WTC11 (cell line): ENCODE data around the gene FLNA. TPM values are rescaled to one million over a fixed set of nuclear protein-coding genes. Genes with fewer than 3 reads are reported as not detected.

Experiments used
- ATAC-seq: fragments of 200-7000 bp; cut with Tn5 transposase; 2 replicates; pipeline ENCODE4 v1.10.0; 2021; ENCODE audit warnings: mild to moderate bottlenecking, moderate library complexity
- CTCF ChIA-PET: fragments of 300-600 bp; sonication (Branson Sonifier 250); formaldehyde crosslinking; loops from one replicate; lab custom pipeline; 2021; ENCODE audit warnings: antibody characterized with exemption; lab: Charles Lee
- POLR2A ChIA-PET: fragments of 350-600 bp; sonication (Branson Sonifier 250); formaldehyde crosslinking; loops from one replicate; lab custom pipeline; 2021; ENCODE audit warnings: antibody characterized with exemption; lab: Charles Lee
- DNase-seq: peaks from one replicate; pipeline ENCODE4 v3.0.0; 2021; ENCODE audit warnings: low spot score
- H3K27ac Mint-ChIP-seq: 2 replicates; pipeline ENCODE4 v1.8.0; 2021; ENCODE audit warnings: mixed read lengths
- H3K27me3 Mint-ChIP-seq: 2 replicates; pipeline ENCODE4 v1.8.0; 2021; ENCODE audit warnings: low read depth, mild to moderate bottlenecking, moderate library complexity, mixed read lengths
- H3K36me3 Mint-ChIP-seq: 2 replicates; pipeline ENCODE4 v1.8.0; 2021; ENCODE audit warnings: mixed read lengths
- H3K4me1 Mint-ChIP-seq: 2 replicates; pipeline ENCODE4 v1.8.0; 2022; ENCODE audit warnings: mixed read lengths
- H3K4me3 Mint-ChIP-seq: 2 replicates; pipeline ENCODE4 v1.8.0; 2021; ENCODE audit warnings: mild to moderate bottlenecking, moderate library complexity, mixed read lengths
- H3K9me3 Mint-ChIP-seq: 2 replicates; pipeline ENCODE4 v1.8.0; 2021; ENCODE audit warnings: mixed read lengths
- ATF3 ChIP-seq: sonication (generic); formaldehyde crosslinking; conservative IDR thresholded peaks from 2 replicates; pipeline ENCODE4 v1.8.1; 2022; ENCODE audit warnings: mild to moderate bottlenecking, missing genetic modification reagents
- CTCF ChIP-seq: fragments of 200-600 bp; IDR thresholded peaks from 2 replicates; pipeline ENCODE4 v1.8.0; 2022; ENCODE audit warnings: antibody characterized with exemption
- E2F5 ChIP-seq: sonication (generic); formaldehyde crosslinking; IDR thresholded peaks from 2 replicates; pipeline ENCODE4 v1.8.1; 2022; ENCODE audit warnings: mild to moderate bottlenecking, moderate library complexity, missing genetic modification reagents
- ESRRA ChIP-seq: sonication (generic); formaldehyde crosslinking; IDR thresholded peaks from 2 replicates; pipeline ENCODE4 v1.8.1; 2022; ENCODE audit warnings: mild to moderate bottlenecking, missing genetic modification reagents, borderline replicate concordance
- ETV6 ChIP-seq: sonication (generic); formaldehyde crosslinking; IDR thresholded peaks from 2 replicates; pipeline ENCODE4 v1.8.1; 2022; ENCODE audit warnings: mild to moderate bottlenecking, missing genetic modification reagents
- FOXJ3 ChIP-seq: sonication (generic); formaldehyde crosslinking; IDR thresholded peaks from 2 replicates; pipeline ENCODE4 v1.9.0; 2021; ENCODE audit warnings: missing genetic modification reagents, mild to moderate bottlenecking, borderline replicate concordance
- FOXK1 ChIP-seq: sonication (generic); formaldehyde crosslinking; IDR thresholded peaks from 2 replicates; pipeline ENCODE4 v1.8.0; 2022; ENCODE audit warnings: mild to moderate bottlenecking, moderate library complexity, missing genetic modification reagents
- FOXP1 ChIP-seq: sonication (generic); formaldehyde crosslinking; IDR thresholded peaks from 2 replicates; pipeline ENCODE4 v1.8.0; 2022; ENCODE audit warnings: missing genetic modification reagents, mild to moderate bottlenecking, moderate library complexity, borderline replicate concordance
- GABPB1 ChIP-seq: sonication (generic); formaldehyde crosslinking; IDR thresholded peaks from 2 replicates; pipeline ENCODE4 v1.8.1; 2023; ENCODE audit warnings: mild to moderate bottlenecking, missing genetic modification reagents
- GRHL2 ChIP-seq: fragments of 250-450 bp; sonication (Bioruptor Pico); IDR thresholded peaks from 2 replicates; pipeline ENCODE4 v1.8.0; 2022; ENCODE audit warnings: mild to moderate bottlenecking, moderate library complexity; ENCODE audit not compliant: insufficient replicate concordance, severe bottlenecking
- IRF2 ChIP-seq: sonication (generic); formaldehyde crosslinking; IDR thresholded peaks from 2 replicates; pipeline ENCODE4 v1.8.0; 2022; ENCODE audit warnings: low read depth, missing genetic modification reagents, borderline replicate concordance
- JUN ChIP-seq: sonication (generic); formaldehyde crosslinking; IDR thresholded peaks from 2 replicates; pipeline ENCODE4 v1.8.0; 2023; ENCODE audit warnings: mild to moderate bottlenecking, missing genetic modification reagents
- MXD4 ChIP-seq: fragments of 250-450 bp; sonication (Bioruptor Pico); IDR thresholded peaks from 2 replicates; pipeline ENCODE4 v1.8.0; 2021; ENCODE audit warnings: mild to moderate bottlenecking, moderate library complexity, borderline replicate concordance
- NR2C2 ChIP-seq: sonication (generic); formaldehyde crosslinking; IDR thresholded peaks from 2 replicates; pipeline ENCODE4 v1.8.0; 2022; ENCODE audit warnings: mild to moderate bottlenecking, missing genetic modification reagents
- PRRX2 ChIP-seq: fragments of 250-450 bp; sonication (Bioruptor Pico); IDR thresholded peaks from 2 replicates; pipeline ENCODE4 v1.8.0; 2021; ENCODE audit warnings: mild to moderate bottlenecking
- SMAD3 ChIP-seq: sonication (generic); formaldehyde crosslinking; IDR thresholded peaks from 2 replicates; pipeline ENCODE4 v1.8.0; 2022; ENCODE audit warnings: missing genetic modification reagents, mild to moderate bottlenecking, borderline replicate concordance
- TCF7 ChIP-seq: sonication (generic); formaldehyde crosslinking; IDR thresholded peaks from 2 replicates; pipeline ENCODE4 v1.8.0; 2022; ENCODE audit warnings: mild to moderate bottlenecking, low read depth, missing genetic modification reagents, moderate library complexity
- TEAD1 ChIP-seq: sonication (generic); formaldehyde crosslinking; IDR thresholded peaks from 2 replicates; pipeline ENCODE4 v1.8.0; 2022; ENCODE audit warnings: mild to moderate bottlenecking, missing genetic modification reagents
- TP53 ChIP-seq: sonication (generic); formaldehyde crosslinking; IDR thresholded peaks from 2 replicates; pipeline ENCODE4 v1.8.1; 2023; ENCODE audit warnings: mild to moderate bottlenecking, missing genetic modification reagents
- USF2 ChIP-seq: sonication (generic); formaldehyde crosslinking; IDR thresholded peaks from 2 replicates; pipeline ENCODE4 v1.8.1; 2023; ENCODE audit warnings: mild to moderate bottlenecking, missing genetic modification reagents, moderate library complexity
- ZNF232 ChIP-seq: sonication (generic); formaldehyde crosslinking; IDR thresholded peaks from 2 replicates; pipeline ENCODE4 v1.8.0; 2022; ENCODE audit warnings: mild to moderate bottlenecking, missing genetic modification reagents
- ZNF317 ChIP-seq: sonication (generic); formaldehyde crosslinking; IDR thresholded peaks from 2 replicates; pipeline ENCODE4 v1.8.1; 2023; ENCODE audit warnings: low read depth, mild to moderate bottlenecking, moderate library complexity, missing genetic modification reagents, borderline replicate concordance
- total RNA-seq: library from RNA; stranded (reverse); gene quantifications from 3 replicates; pipeline ENCODE4 v1.2.3, GENCODE V29; 2021
- TF ChIP-seq, protein P1 (sequence below): sonication (generic); formaldehyde crosslinking; IDR thresholded peaks from 2 replicates; pipeline ENCODE4 v1.8.1; 2023; ENCODE audit warnings: mild to moderate bottlenecking, missing genetic modification reagents, moderate library complexity
- TF ChIP-seq, protein P2 (sequence below): sonication (generic); formaldehyde crosslinking; IDR thresholded peaks from 2 replicates; pipeline ENCODE4 v1.8.0; 2022; ENCODE audit warnings: mild to moderate bottlenecking, missing genetic modification reagents
- TF ChIP-seq, protein P3 (sequence below): sonication (generic); formaldehyde crosslinking; IDR thresholded peaks from 2 replicates; pipeline ENCODE4 v1.8.0; 2022; ENCODE audit warnings: missing genetic modification reagents
- TF ChIP-seq, protein P4 (sequence below): fragments of 250-450 bp; sonication (Bioruptor Pico); IDR thresholded peaks from 2 replicates; pipeline ENCODE4 v1.8.0; 2021; ENCODE audit warnings: mild to moderate bottlenecking

Gene FLNA
- total RNA-seq, 1 experiment from 2014 or later, result 1,017 TPM

DNA sequence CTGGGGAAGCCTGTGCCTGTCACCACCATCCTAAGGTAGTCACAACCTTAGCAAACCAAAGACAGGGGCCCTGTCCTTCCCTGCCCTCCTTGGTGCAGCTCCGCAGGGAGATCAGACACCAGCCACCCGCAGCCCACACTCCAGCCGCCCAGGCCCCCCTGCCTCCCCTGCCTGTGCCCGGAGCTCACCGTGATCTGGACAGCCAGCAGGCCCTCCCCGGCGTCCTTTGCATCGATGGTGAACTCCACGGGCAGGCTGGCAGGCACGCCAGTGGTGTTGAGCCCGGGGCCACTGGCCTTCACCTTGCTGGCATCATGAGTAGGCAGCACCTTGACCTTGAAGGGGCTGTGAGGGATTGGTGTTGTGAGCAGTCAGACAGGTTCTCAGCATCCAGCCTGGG, 16.4 kb downstream of the FLNA start:
- no peak for DNase-seq
- ChIA-PET POLR2A (interaction anchor here (1.2 kb wide), 2 partner anchors 8 to 16 kb away, joined by 3 read pairs; no protein-coding TSS in a partner anchor), CTCF (interaction anchor here (1.8 kb wide), 1 partner anchor 15 kb away, joined by 7 read pairs; no protein-coding TSS in a partner anchor)
- no peaks in the 10 kb centered on the region for H3K4me1 Mint-ChIP-seq
- TF ChIP-seq CTCF, result no peak
- TF ChIP-seq ZNF317 (CRISPR knock-in tag), result no peak
- TF ChIP-seq FOXJ3 (CRISPR knock-in tag), result no peak
- TF ChIP-seq TCF7 (CRISPR knock-in tag), result no peak
- TF ChIP-seq, protein P1, sequence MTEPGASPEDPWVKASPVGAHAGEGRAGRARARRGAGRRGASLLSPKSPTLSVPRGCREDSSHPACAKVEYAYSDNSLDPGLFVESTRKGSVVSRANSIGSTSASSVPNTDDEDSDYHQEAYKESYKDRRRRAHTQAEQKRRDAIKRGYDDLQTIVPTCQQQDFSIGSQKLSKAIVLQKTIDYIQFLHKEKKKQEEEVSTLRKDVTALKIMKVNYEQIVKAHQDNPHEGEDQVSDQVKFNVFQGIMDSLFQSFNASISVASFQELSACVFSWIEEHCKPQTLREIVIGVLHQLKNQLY (CRISPR knock-in tag), result no peak
- TF ChIP-seq FOXK1 (CRISPR knock-in tag), result no peak
- TF ChIP-seq, protein P2, sequence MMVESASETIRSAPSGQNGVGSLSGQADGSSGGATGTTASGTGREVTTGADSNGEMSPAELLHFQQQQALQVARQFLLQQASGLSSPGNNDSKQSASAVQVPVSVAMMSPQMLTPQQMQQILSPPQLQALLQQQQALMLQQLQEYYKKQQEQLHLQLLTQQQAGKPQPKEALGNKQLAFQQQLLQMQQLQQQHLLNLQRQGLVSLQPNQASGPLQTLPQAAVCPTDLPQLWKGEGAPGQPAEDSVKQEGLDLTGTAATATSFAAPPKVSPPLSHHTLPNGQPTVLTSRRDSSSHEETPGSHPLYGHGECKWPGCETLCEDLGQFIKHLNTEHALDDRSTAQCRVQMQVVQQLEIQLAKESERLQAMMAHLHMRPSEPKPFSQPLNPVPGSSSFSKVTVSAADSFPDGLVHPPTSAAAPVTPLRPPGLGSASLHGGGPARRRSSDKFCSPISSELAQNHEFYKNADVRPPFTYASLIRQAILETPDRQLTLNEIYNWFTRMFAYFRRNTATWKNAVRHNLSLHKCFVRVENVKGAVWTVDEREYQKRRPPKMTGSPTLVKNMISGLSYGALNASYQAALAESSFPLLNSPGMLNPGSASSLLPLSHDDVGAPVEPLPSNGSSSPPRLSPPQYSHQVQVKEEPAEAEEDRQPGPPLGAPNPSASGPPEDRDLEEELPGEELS, result no peak
- TF ChIP-seq USF2 (CRISPR knock-in tag), result no peak
- TF ChIP-seq GRHL2 (CRISPR knock-in tag), result no peak
- TF ChIP-seq TEAD1, result no peak
- TF ChIP-seq SMAD3, result no peak
- TF ChIP-seq NR2C2, result no peak
- no peak for TF ChIP-seq PRRX2 (CRISPR knock-in tag)
- TF ChIP-seq ESRRA (CRISPR knock-in tag), result no peak
- TF ChIP-seq JUN (CRISPR knock-in tag), result no peak
- no peak for TF ChIP-seq MXD4
- TF ChIP-seq ZNF232 (CRISPR knock-in tag), result no peak
- TF ChIP-seq E2F5 (CRISPR knock-in tag), result no peak
- no peak for TF ChIP-seq ATF3 (CRISPR knock-in tag)
- H3K36me3 Mint-ChIP-seq, result peaks cover 45% of the 10 kb centered on the region
- H3K27me3 Mint-ChIP-seq, result no peaks in the 10 kb centered on the region
- no peak overlapping the region for H3K4me3 Mint-ChIP-seq
- ATAC-seq, result no peak
- H3K27ac Mint-ChIP-seq, result no peak overlapping the region
- no peaks in the 10 kb centered on the region for H3K9me3 Mint-ChIP-seq

GRCh38 chrX:154357205-154357604, 17.2 kb downstream of the FLNA start:
- POLR2A ChIA-PET, result interaction anchor here (1.2 kb wide), 1 partner anchor 16 kb away, joined by 3 read pairs; no protein-coding TSS in a partner anchor
- Mint-ChIP-seq H3K4me1 (no peaks in the 10 kb centered on the region), H3K27ac (no peak overlapping the region), H3K36me3 (peaks cover 38% of the 10 kb centered on the region), H3K4me3 (no peak overlapping the region), H3K27me3 (no peaks in the 10 kb centered on the region), H3K9me3 (no peaks in the 10 kb centered on the region)
- ATAC-seq (no peak), DNase-seq (no peak)
- CTCF ChIA-PET, result interaction anchor here (1.8 kb wide), 1 partner anchor 16 kb away, joined by 7 read pairs; no protein-coding TSS in a partner anchor
- no peak for TF ChIP-seq FOXP1 (CRISPR knock-in tag)
- TF ChIP-seq TP53 (CRISPR knock-in tag), result no peak
- no peak for TF ChIP-seq GABPB1 (CRISPR knock-in tag)
- TF ChIP-seq, protein P3, sequence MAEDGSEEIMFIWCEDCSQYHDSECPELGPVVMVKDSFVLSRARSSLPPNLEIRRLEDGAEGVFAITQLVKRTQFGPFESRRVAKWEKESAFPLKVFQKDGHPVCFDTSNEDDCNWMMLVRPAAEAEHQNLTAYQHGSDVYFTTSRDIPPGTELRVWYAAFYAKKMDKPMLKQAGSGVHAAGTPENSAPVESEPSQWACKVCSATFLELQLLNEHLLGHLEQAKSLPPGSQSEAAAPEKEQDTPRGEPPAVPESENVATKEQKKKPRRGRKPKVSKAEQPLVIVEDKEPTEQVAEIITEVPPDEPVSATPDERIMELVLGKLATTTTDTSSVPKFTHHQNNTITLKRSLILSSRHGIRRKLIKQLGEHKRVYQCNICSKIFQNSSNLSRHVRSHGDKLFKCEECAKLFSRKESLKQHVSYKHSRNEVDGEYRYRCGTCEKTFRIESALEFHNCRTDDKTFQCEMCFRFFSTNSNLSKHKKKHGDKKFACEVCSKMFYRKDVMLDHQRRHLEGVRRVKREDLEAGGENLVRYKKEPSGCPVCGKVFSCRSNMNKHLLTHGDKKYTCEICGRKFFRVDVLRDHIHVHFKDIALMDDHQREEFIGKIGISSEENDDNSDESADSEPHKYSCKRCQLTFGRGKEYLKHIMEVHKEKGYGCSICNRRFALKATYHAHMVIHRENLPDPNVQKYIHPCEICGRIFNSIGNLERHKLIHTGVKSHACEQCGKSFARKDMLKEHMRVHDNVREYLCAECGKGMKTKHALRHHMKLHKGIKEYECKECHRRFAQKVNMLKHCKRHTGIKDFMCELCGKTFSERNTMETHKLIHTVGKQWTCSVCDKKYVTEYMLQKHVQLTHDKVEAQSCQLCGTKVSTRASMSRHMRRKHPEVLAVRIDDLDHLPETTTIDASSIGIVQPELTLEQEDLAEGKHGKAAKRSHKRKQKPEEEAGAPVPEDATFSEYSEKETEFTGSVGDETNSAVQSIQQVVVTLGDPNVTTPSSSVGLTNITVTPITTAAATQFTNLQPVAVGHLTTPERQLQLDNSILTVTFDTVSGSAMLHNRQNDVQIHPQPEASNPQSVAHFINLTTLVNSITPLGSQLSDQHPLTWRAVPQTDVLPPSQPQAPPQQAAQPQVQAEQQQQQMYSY, result no peak
- TF ChIP-seq, protein P4, sequence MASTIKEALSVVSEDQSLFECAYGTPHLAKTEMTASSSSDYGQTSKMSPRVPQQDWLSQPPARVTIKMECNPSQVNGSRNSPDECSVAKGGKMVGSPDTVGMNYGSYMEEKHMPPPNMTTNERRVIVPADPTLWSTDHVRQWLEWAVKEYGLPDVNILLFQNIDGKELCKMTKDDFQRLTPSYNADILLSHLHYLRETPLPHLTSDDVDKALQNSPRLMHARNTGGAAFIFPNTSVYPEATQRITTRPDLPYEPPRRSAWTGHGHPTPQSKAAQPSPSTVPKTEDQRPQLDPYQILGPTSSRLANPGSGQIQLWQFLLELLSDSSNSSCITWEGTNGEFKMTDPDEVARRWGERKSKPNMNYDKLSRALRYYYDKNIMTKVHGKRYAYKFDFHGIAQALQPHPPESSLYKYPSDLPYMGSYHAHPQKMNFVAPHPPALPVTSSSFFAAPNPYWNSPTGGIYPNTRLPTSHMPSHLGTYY, result no peak
- TF ChIP-seq IRF2 (CRISPR knock-in tag), result no peak
- TF ChIP-seq ETV6 (CRISPR knock-in tag), result no peak
